CD4-positive, alpha-beta T cell (primary cell): ENCODE results near the gene METTL25. TPM values are rescaled to one million over a fixed set of nuclear protein-coding genes. Genes with fewer than 3 reads are reported as not detected.
A peak's percentile ranks its signal among the peaks of the same experiment; 100 is the strongest.

ENCODE experiments used
- ATAC-seq: fragments of 200-7000 bp; cut with Tn5 transposase; one replicate; pipeline ENCODE4 v1.10.0; 2022; ENCODE audit warnings: mild to moderate bottlenecking; ENCODE audit not compliant: poor library complexity
- CTCF ChIA-PET: fragments of 350-600 bp; sonication (Branson Sonifier 250); formaldehyde crosslinking; loops from one replicate; lab custom pipeline; 2021; ENCODE audit warnings: antibody characterized with exemption, inconsistent platforms; lab: Charles Lee
- POLR2A ChIA-PET: fragments of 350-600 bp; sonication (Branson Sonifier 250); formaldehyde crosslinking; loops from one replicate; lab custom pipeline; 2021; ENCODE audit warnings: antibody characterized with exemption, inconsistent platforms; lab: Charles Lee
- DNase-seq, 14 experiments: peaks; one replicate each; pipeline ENCODE4 v3.0.0-alpha.2; 2013 to 2020; ENCODE audit warnings: mixed read lengths in 2 of 14
- H3K27ac ChIP-seq, 2 donors: one replicate each; pipeline versions ENCODE4 v1.5.1 to v1.7.0; 2013; ENCODE audit warnings: low read length in 2 of 2, low read depth in 1 of 2, mild to moderate bottlenecking in 1 of 2
- H3K27me3 ChIP-seq, 2 experiments: 1 replicate in 1 of 2; 2 replicates in 1 of 2; pipeline versions ENCODE4 v1.6.1 to v1.7.0; 2013; ENCODE audit warnings: low read length in 2 of 2, control low read depth in 1 of 2, mild to moderate bottlenecking in 1 of 2, moderate library complexity in 1 of 2; ENCODE audit not compliant: insufficient read depth in 2 of 2, control insufficient read depth in 1 of 2
- H3K36me3 ChIP-seq: one replicate; pipeline ENCODE4 v1.6.1; 2013; ENCODE audit warnings: low read length, control low read depth; ENCODE audit not compliant: insufficient read depth
- H3K4me1 ChIP-seq: one replicate; pipeline ENCODE4 v1.6.1; 2013; ENCODE audit warnings: low read length, control low read depth; ENCODE audit not compliant: insufficient read depth
- H3K4me3 ChIP-seq: one replicate; pipeline ENCODE4 v1.5.1; 2013; ENCODE audit warnings: mild to moderate bottlenecking, low read length, moderate library complexity
- H3K9me3 ChIP-seq, 2 experiments: 1 replicate in 1 of 2; 2 replicates in 1 of 2; pipeline versions ENCODE4 v1.6.1 to v1.7.0; 2013; ENCODE audit warnings: low read length in 2 of 2, mild to moderate bottlenecking in 2 of 2, control low read depth in 1 of 2, moderate library complexity in 1 of 2; ENCODE audit not compliant: control insufficient read depth in 1 of 2, insufficient read depth in 1 of 2
- H3K27ac Mint-ChIP-seq: one replicate; pipeline ENCODE4 v1.8.0; 2020; ENCODE audit warnings: mixed read lengths
- H3K27me3 Mint-ChIP-seq: one replicate; pipeline ENCODE4 v1.8.0; 2021; ENCODE audit warnings: mixed read lengths
- H3K36me3 Mint-ChIP-seq: one replicate; pipeline ENCODE4 v1.8.0; 2021; ENCODE audit warnings: low read depth, mixed read lengths
- H3K4me1 Mint-ChIP-seq: one replicate; pipeline ENCODE4 v1.8.0; 2021; ENCODE audit warnings: low read depth, mixed read lengths
- H3K4me3 Mint-ChIP-seq: one replicate; pipeline ENCODE4 v1.8.0; 2020; ENCODE audit warnings: mild to moderate bottlenecking, mixed read lengths
- H3K9me3 Mint-ChIP-seq: one replicate; pipeline ENCODE4 v1.8.0; 2020; ENCODE audit warnings: mixed read lengths
- CTCF ChIP-seq: fragments of 200-600 bp; IDR thresholded peaks from one replicate; pipeline ENCODE4 v1.8.0; 2022; ENCODE audit warnings: antibody characterized with exemption, mild to moderate bottlenecking
- intact Hi-C, 2 experiments: fragments of 100-400 bp; cut with DNase I in 1 of 2; cut with micrococcal nuclease in 1 of 2; formaldehyde crosslinking; loops; one replicate each; pipeline versions ENCODE4 v1.15.1 to v1.9.0; 2023 to 2025; cut with DNase I, micrococcal nuclease
- total RNA-seq, 174 experiments: library from RNA in 2 of 174; stranded (reverse) in 2 of 174; gene quantifications; one replicate each; pipeline ENCODE4 v1.2.3 and lab custom pipeline; 2021 to 2026

The METTL25 gene
- total RNA-seq, 2 experiments from 2014 or later, result 12.4 to 12.6 TPM

- no peak for ATAC-seq
- no peak for DNase-seq
- no peak overlapping the region for H3K4me3 Mint-ChIP-seq
- H3K36me3 Mint-ChIP-seq, result no peaks in the 10 kb centered on the region
- POLR2A ChIA-PET, result no interaction called here
- H3K27ac ChIP-seq, result no peak overlapping the region
- H3K36me3 ChIP-seq, result no peaks in the 10 kb centered on the region
- no peaks in the 10 kb centered on the region for H3K4me1 Mint-ChIP-seq
- H3K27me3 ChIP-seq, result no peaks in the 10 kb centered on the region
- CTCF ChIA-PET, result no interaction called here
- no peaks in the 10 kb centered on the region for H3K9me3 Mint-ChIP-seq
- peaks cover 6% of the 10 kb centered on the region for H3K27me3 Mint-ChIP-seq
- H3K27ac Mint-ChIP-seq, result no peak overlapping the region
- TF ChIP-seq CTCF, result no peak
- intact Hi-C loops, result no loop called here
- no peak overlapping the region for H3K4me3 ChIP-seq
- no peaks in the 10 kb centered on the region for H3K4me1 ChIP-seq
- H3K9me3 ChIP-seq, result peaks cover 0 to 4% of the 10 kb centered on the region in 2 experiments
These were observed 39.1 kb upstream of the METTL25 start for GRCh38 chr12:82319276-82319675.

- CTCF ChIA-PET, result no interaction called here
- H3K4me3 Mint-ChIP-seq, result no peak overlapping the region
- ATAC-seq (no peak), DNase-seq (no peak)
- Histone ChIP-seq H3K9me3 (no peaks in the 10 kb centered on the region), H3K4me3 (no peak overlapping the region), H3K4me1 (no peaks in the 10 kb centered on the region), H3K27me3 (no peaks in the 10 kb centered on the region), H3K36me3 (no peaks in the 10 kb centered on the region), H3K27ac (no peak overlapping the region)
- no peaks in the 10 kb centered on the region for H3K4me1 Mint-ChIP-seq
- no peaks in the 10 kb centered on the region for H3K9me3 Mint-ChIP-seq
- POLR2A ChIA-PET, result no interaction called here
- TF ChIP-seq CTCF, result no peak
- peaks cover 5% of the 10 kb centered on the region for H3K27me3 Mint-ChIP-seq
- H3K36me3 Mint-ChIP-seq, result no peaks in the 10 kb centered on the region
- no peak overlapping the region for H3K27ac Mint-ChIP-seq
- intact Hi-C loops, result loop anchor here in 1 of 2 experiments (2.0 to 10.0 kb wide), 2 partner anchors 681 to 1389 kb away; no protein-coding TSS in a partner anchor
These were observed 32.6 kb upstream of the METTL25 start for GRCh38 chr12:82325540-82326336.

GRCh38 chr12:82326905-82327503 lies 31.3 kb upstream of the METTL25 start:
- CTCF ChIA-PET, result no interaction called here
- intact Hi-C loops, result loop anchor here (1.0 to 10.0 kb wide), 3 partner anchors 682 to 1388 kb away; no protein-coding TSS in a partner anchor

More at GRCh38 chr12:82326905-82327503, 31.3 kb upstream of the METTL25 start:
- DNase-seq, result peak in 3 of 14 experiments; percentile 3 to 25 (median 17)
- H3K9me3 Mint-ChIP-seq, result no peaks in the 10 kb centered on the region
- Histone ChIP-seq H3K4me1 (no peaks in the 10 kb centered on the region), H3K27ac (no peak overlapping the region), H3K36me3 (no peaks in the 10 kb centered on the region), H3K4me3 (no peak overlapping the region), H3K27me3 (no peaks in the 10 kb centered on the region), H3K9me3 (no peaks in the 10 kb centered on the region)
- H3K4me1 Mint-ChIP-seq, result no peaks in the 10 kb centered on the region
- no peak for ATAC-seq
- peaks cover 5% of the 10 kb centered on the region for H3K27me3 Mint-ChIP-seq
- no peak overlapping the region for H3K27ac Mint-ChIP-seq
- TF ChIP-seq CTCF, result peak; percentile 60
- POLR2A ChIA-PET, result no interaction called here
- H3K36me3 Mint-ChIP-seq, result no peaks in the 10 kb centered on the region
- no peak overlapping the region for H3K4me3 Mint-ChIP-seq
